Measurements from ENCODE around the gene EDA2R.

DNA sequence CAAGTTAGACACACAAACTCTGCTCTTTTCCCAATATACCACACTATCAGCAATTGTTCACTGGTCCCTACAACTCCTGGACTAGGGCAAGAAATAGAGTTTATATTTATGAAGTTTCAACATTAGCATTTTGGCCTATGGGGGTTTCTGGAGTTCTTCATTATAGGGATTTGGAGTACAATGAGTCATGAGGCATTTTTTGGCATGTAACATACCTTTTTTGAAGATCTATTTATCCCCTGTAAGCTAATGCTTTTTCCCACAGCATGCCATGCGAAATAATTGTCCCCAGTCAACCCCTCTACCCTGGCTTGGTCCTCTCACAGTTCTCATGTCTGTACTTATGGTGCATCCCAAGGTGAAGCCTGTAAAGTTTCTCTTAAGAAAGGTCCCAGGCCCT lies 36.7 kb upstream of the EDA2R start:
- TF ChIP-seq, protein P1, sequence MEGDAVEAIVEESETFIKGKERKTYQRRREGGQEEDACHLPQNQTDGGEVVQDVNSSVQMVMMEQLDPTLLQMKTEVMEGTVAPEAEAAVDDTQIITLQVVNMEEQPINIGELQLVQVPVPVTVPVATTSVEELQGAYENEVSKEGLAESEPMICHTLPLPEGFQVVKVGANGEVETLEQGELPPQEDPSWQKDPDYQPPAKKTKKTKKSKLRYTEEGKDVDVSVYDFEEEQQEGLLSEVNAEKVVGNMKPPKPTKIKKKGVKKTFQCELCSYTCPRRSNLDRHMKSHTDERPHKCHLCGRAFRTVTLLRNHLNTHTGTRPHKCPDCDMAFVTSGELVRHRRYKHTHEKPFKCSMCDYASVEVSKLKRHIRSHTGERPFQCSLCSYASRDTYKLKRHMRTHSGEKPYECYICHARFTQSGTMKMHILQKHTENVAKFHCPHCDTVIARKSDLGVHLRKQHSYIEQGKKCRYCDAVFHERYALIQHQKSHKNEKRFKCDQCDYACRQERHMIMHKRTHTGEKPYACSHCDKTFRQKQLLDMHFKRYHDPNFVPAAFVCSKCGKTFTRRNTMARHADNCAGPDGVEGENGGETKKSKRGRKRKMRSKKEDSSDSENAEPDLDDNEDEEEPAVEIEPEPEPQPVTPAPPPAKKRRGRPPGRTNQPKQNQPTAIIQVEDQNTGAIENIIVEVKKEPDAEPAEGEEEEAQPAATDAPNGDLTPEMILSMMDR (IDR thresholded peaks at IDR 0.05; ENCODE audit: insufficient read depth, low read length): no peak
- TF ChIP-seq SPI1 (IDR thresholded peaks at IDR 0.05; ENCODE audit: borderline replicate concordance, low read depth): no peak
- TF ChIP-seq POLR2AphosphoS5 (IDR thresholded peaks at IDR 0.05; ENCODE audit: low read depth): no peak
- no peak for TF ChIP-seq GABPA (IDR thresholded peaks at IDR 0.05; ENCODE audit: low read depth)

All from HL-60 (cell line).